Effector memory CD4-positive, alpha-beta T cell (primary cell): ENCODE data around the gene CLHC1.
"Not testable (repeated sequence)": the region's sequence is repeated elsewhere in the genome, so short reads cannot be mapped to it uniquely, and the experiment has no call there.

ENCODE experiments used
- DNase-seq, 3 donors: peaks; one replicate each; pipeline ENCODE4 v3.0.0-alpha.2; 2020
- H3K27ac ChIP-seq: 2 replicates; pipeline ENCODE4 v1.7.0; 2013; ENCODE audit warnings: mild to moderate bottlenecking, low read length, moderate library complexity; ENCODE audit not compliant: insufficient read depth, poor library complexity, severe bottlenecking
- H3K27me3 ChIP-seq: replicated peaks from 2 replicates; pipeline ENCODE4 v1.7.0; 2013; ENCODE audit warnings: mild to moderate bottlenecking, low read length; ENCODE audit not compliant: insufficient read depth, control insufficient read depth, poor library complexity, severe bottlenecking
- H3K36me3 ChIP-seq: 2 replicates; pipeline ENCODE4 v1.7.0; 2013; ENCODE audit warnings: mild to moderate bottlenecking, low read length, moderate library complexity; ENCODE audit not compliant: control insufficient read depth, insufficient read depth
- H3K4me1 ChIP-seq: 2 replicates; pipeline ENCODE4 v1.7.0; 2013; ENCODE audit warnings: low read length, mild to moderate bottlenecking; ENCODE audit not compliant: control insufficient read depth, insufficient read depth, poor library complexity, severe bottlenecking
- H3K4me3 ChIP-seq: 2 replicates; pipeline ENCODE4 v1.7.0; 2013; ENCODE audit warnings: low read length, low read depth, mild to moderate bottlenecking; ENCODE audit not compliant: insufficient read depth, poor library complexity, severe bottlenecking
- H3K9me3 ChIP-seq: 2 replicates; pipeline ENCODE4 v1.7.0; 2013; ENCODE audit warnings: mild to moderate bottlenecking, low read length, moderate library complexity; ENCODE audit not compliant: control insufficient read depth

CLHC1 gene

GRCh38 chr2:55232863-55233657, 967 bp upstream of the CLHC1 start:
- H3K9me3 ChIP-seq = no peaks in the 10 kb centered on the region
- peak; percentile 49 to 60 (median 53) for DNase-seq
- H3K27ac ChIP-seq = peak overlapping the region; percentile 98

GRCh38 chr2:55231546-55232083, 478 bp downstream of the CLHC1 start:
- H3K4me1 ChIP-seq = peaks cover 17% of the 10 kb centered on the region
- peak overlapping the region; percentile 85 for H3K4me3 ChIP-seq
- H3K27ac ChIP-seq = peak overlapping the region; percentile 98
- no peaks in the 10 kb centered on the region for H3K27me3 ChIP-seq
- DNase-seq = no peak
- no peaks in the 10 kb centered on the region for H3K9me3 ChIP-seq
- H3K36me3 ChIP-seq = peaks cover 28% of the 10 kb centered on the region

More at GRCh38 chr2:55232863-55233657, 967 bp upstream of the CLHC1 start:
- Histone ChIP-seq H3K36me3 (peaks cover 31% of the 10 kb centered on the region), H3K27me3 (no peaks in the 10 kb centered on the region), H3K4me1 (peaks cover 12% of the 10 kb centered on the region), H3K4me3 (peak overlapping the region; percentile 85)

GRCh38 chr2:55230551-55230950, 1.5 kb downstream of the CLHC1 start:
- Histone ChIP-seq H3K36me3 (peaks cover 17% of the 10 kb centered on the region), H3K27me3 (no peaks in the 10 kb centered on the region), H3K4me1 (peaks cover 17% of the 10 kb centered on the region), H3K27ac (no peak overlapping the region), H3K4me3 (no peak overlapping the region), H3K9me3 (no peaks in the 10 kb centered on the region)
- no peak for DNase-seq

GRCh38 chr2:55229221-55229620, 2.9 kb downstream of the CLHC1 start:
- Histone ChIP-seq H3K9me3 (no peaks in the 10 kb centered on the region), H3K36me3 (peaks cover 4% of the 10 kb centered on the region), H3K4me3 (no peak overlapping the region), H3K4me1 (peaks cover 17% of the 10 kb centered on the region), H3K27me3 (no peaks in the 10 kb centered on the region), H3K27ac (no peak overlapping the region)
- DNase-seq = no peak

- Histone ChIP-seq H3K9me3 (no peaks in the 10 kb centered on the region), H3K4me3 (peak overlapping the region; percentile 24), H3K27ac (no peak overlapping the region), H3K4me1 (peaks cover 13% of the 10 kb centered on the region), H3K36me3 (no peaks in the 10 kb centered on the region), H3K27me3 (no peaks in the 10 kb centered on the region)
- DNase-seq = no peak
These were observed 3.9 kb downstream of the CLHC1 start for GRCh38 chr2:55228226-55228563.

- DNase-seq, H3K9me3 ChIP-seq, H3K27ac ChIP-seq, H3K27me3 ChIP-seq, H3K36me3 ChIP-seq: not testable (repeated sequence)
- peaks cover 13% of the 10 kb centered on the region for H3K4me1 ChIP-seq
- peak overlapping the region; percentile 24 for H3K4me3 ChIP-seq
These were observed 4.5 kb downstream of the CLHC1 start for GRCh38 chr2:55227437-55228225.

GRCh38 chr2:55225481-55226020, 6.5 kb downstream of the CLHC1 start:
- Histone ChIP-seq H3K4me3 (no peak overlapping the region), H3K9me3 (no peaks in the 10 kb centered on the region), H3K27me3 (no peaks in the 10 kb centered on the region), H3K27ac (no peak overlapping the region), H3K4me1 (peaks cover 12% of the 10 kb centered on the region), H3K36me3 (no peaks in the 10 kb centered on the region)
- no peak for DNase-seq

GRCh38 chr2:55224761-55225261, 7.3 kb downstream of the CLHC1 start:
- DNase-seq = no peak
- no peaks in the 10 kb centered on the region for H3K27me3 ChIP-seq
- H3K27ac ChIP-seq = no peak overlapping the region
- peaks cover 13% of the 10 kb centered on the region for H3K4me1 ChIP-seq
- H3K4me3 ChIP-seq = no peak overlapping the region
- H3K9me3 ChIP-seq = no peaks in the 10 kb centered on the region
- H3K36me3 ChIP-seq = no peaks in the 10 kb centered on the region

GRCh38 chr2:55223958-55224760, 7.9 kb downstream of the CLHC1 start:
- H3K36me3 ChIP-seq = no peaks in the 10 kb centered on the region
- H3K27me3 ChIP-seq = no peaks in the 10 kb centered on the region
- H3K27ac ChIP-seq = no peak overlapping the region
- H3K4me1 ChIP-seq = peaks cover 13% of the 10 kb centered on the region
- no peak for DNase-seq
- no peak overlapping the region for H3K4me3 ChIP-seq
- H3K9me3 ChIP-seq = no peaks in the 10 kb centered on the region
